Subcutaneous adipose tissue (tissue), 4 donors: ENCODE data around the gene TCF12. TPM values are rescaled to one million over a fixed set of nuclear protein-coding genes. Genes with fewer than 3 reads are reported as not detected.

Experiments used
- CTCF ChIP-seq: fragments of 450-650 bp; IDR thresholded peaks from one replicate; pipeline ENCODE4 v1.5.1; 2016; ENCODE audit warnings: low read depth, mild to moderate bottlenecking, control low read depth, antibody characterized with exemption, moderate library complexity
- total RNA-seq, 4 donors: library from RNA; depleted of rRNA; stranded (reverse); fragments of >200 nt; gene quantifications; one replicate each; pipeline ENCODE4 v1.1.0, GENCODE V29; 2016

Gene TCF12
- total RNA-seq, 4 donors from 2014 or later, result 138 to 171 (median 166) TPM

DNA sequence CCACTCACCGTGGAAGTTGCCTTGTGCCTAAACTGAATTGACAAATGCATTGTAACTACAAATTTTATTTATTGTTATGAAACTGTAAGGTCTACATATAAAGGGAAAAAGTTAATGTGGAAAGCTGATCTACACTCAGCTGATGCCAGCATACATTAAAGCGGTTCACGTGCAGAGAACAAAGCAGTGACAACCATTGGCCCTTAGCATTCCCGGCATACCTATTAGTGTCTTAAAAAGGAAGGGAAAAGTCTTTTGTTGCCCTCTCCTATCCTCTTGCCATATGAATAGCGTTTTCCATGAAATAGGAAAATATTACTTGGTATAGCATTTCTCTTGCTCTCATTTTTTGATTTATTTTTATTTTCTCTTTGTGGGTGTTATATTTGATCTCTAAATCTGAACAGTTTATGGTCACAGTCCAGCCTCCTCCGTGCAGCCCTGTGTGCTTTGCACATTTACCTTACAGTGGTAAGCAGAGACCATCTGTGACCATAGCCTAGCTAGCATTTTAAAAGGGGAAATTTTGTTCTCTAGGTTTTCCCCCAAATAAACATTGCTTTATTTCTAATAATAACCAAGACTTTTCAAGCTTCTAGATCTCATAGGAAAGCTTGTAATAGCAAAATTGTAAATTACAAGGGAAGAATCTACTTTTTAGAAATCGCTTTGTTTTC is 368.1 kb downstream of the TCF12 start:
- TF ChIP-seq CTCF, result no peak

DNA sequence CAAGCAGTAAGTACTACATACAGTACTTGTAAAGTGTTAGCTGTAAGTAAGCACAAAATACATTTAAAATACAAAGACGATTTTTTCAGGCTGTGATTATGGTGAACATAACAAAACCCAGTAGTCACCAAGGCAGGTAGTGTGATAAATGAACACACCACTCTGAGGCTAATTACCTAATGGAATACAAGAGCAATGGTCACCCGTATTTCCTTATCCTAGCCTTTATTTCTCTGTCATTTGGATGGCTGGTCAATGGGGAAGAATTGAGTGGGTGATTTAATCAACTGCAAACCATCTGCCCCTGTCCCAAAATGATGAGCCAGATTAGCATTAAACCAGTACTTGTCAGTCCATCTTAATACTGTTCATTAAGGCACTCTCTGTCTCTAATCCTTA is 368.7 kb downstream of the TCF12 start:
- no peak for TF ChIP-seq CTCF

DNA sequence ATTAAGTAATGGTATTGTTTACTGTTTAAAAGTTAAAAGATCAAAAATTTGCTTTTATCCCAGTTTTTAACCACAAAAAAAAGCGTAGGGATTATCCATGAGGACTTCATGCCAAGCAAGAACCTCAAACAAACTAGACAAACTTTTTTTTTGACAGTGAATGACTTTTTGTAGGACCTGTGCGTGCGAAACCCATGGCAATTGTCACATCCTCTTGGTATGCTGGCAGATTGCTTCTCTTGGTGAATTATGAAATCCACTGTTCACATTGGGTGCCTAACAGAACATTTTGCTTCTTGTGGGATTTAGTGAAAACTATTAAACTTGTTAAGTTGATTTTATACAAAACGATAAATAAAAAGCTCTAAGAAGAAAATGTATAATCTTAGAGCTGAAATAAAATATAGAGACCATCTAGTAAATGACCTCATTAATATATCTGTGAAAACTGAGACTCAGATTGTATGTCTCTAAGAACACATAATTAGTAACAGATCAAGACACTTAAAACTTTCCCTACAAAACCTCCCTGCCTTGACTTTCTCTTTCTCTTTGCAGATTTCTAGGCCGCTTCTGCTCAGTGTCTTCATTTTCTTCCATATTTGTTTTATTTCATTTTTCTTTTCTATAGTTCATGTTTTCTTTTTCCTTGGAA is 370.6 kb downstream of the TCF12 start:
- TF ChIP-seq CTCF, result no peak

DNA sequence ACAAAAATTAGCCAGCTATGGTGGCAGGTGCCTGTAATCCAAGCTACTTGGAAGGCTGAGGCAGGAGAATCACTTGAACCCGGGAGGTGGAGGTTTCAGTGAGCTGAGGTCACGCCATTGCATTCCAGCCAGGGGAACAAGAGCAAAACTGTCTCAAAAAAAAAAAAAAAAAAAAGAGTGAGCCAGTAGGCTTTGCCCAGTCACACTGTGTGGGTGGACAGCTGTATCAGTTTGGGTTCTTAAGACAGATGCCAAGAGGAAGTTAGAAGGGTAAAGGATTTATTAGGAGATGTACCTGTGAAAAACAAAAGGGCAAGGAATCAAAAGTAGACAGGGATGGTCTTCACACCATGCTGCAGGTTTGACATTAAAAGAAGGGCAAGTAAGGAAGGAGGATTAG is 371.7 kb downstream of the TCF12 start:
- no peak for TF ChIP-seq CTCF

DNA sequence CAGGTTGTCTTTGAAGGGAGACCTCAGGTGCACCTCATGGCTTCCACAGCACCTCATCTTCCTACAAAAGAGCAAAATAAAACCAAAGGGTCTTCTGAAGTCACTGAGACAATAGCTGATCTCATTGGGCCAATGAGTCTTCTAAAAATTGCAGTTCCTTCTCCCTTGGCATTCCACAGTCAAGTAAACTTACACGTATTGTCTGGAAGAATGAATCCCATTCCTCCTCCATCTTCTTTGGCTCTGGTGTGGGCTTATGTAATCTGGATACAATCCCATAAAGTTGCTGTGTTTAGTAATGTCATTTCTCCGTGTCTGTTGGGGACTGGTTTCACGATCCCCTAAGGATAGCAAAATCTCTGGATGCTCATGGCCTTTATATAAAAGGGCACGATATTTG is 372.4 kb downstream of the TCF12 start:
- TF ChIP-seq CTCF, result no peak

GRCh38 chr15:57296473-57297162 is 378.2 kb downstream of the TCF12 start:
- TF ChIP-seq CTCF, result no peak

DNA sequence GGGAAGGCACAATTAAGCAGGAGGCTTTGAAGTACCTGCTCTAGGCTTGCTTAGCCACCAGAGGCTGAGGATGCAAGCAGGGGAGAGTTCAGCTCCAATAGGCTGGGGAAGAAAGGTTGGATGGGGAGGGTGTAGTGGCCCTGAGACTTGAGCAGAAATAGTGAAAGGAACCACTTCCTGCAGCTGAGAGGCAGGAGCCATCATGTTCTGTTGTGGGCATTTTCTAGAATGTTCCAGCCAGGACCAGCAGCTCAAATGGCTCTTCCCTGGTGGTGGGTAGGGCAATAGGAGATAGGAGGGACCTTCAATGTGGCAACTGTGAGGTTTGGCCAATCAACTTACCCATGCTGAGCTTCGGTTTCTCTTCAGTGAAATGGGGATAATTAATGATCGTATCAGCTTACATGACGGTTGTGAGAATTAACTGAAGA is 378.7 kb downstream of the TCF12 start:
- TF ChIP-seq CTCF, result no peak
